ENCODE measurements around the gene PIP5K1C.

Gene PIP5K1C

GRCh38 chr19:3626473-3627350, 73.6 kb downstream of the PIP5K1C start, which contains the start of gene CACTIN:
Gene CACTIN (minus strand): TSS chr19:3626790. CDS start chr19:3626762, 28 bp downstream.
- DNase-seq (ENCODE audit: low spot score) = peak; percentile 99

GRCh38 chr19:3625996-3626472, 74.2 kb downstream of the PIP5K1C start:
- no peak for DNase-seq (ENCODE audit: low spot score)

GRCh38 chr19:3623716-3624115, 76.6 kb downstream of the PIP5K1C start:
- DNase-seq (ENCODE audit: low spot score) = no peak

DNA sequence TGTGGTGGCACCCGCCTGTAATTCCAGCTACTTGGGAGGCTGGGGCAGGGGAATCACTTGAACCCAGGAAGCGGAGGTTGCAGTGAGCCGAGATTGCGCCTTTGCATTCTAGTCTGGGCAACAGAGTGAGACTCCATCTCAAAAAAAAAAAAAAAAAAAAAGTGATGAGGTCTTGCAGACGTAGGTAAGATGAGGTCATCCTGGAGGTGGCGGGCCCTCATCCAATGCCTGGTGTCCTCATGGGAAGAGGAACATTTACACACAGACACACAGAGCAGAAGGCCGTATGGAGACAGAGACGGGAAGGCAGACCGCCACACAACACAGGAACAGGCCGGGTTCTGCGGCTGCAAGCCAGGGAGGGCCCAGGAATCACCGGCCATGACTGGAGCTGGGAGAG, 78.0 kb downstream of the PIP5K1C start:
- no peak for DNase-seq (ENCODE audit: low spot score)

DNA sequence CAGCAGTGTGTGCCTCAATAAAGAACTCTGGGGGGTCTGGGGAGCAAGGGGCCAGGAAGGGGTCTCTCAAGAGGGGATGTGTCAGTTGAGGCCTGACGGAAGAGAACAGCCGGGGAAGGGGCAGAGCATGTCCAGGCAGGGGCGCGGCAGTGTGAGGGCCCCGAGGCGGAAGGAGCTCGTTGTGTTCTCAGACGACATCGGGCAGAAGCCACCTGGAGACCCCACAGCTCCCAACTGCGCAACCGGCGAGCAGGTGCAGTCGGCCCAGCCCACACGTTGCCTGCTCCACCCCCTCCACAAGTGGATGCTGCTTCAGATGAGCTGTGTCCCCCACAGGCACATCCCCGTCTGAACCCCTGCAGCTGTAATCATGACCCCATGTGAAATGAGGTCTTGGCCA, 78.6 kb downstream of the PIP5K1C start:
- no peak for DNase-seq (ENCODE audit: low spot score)

DNA sequence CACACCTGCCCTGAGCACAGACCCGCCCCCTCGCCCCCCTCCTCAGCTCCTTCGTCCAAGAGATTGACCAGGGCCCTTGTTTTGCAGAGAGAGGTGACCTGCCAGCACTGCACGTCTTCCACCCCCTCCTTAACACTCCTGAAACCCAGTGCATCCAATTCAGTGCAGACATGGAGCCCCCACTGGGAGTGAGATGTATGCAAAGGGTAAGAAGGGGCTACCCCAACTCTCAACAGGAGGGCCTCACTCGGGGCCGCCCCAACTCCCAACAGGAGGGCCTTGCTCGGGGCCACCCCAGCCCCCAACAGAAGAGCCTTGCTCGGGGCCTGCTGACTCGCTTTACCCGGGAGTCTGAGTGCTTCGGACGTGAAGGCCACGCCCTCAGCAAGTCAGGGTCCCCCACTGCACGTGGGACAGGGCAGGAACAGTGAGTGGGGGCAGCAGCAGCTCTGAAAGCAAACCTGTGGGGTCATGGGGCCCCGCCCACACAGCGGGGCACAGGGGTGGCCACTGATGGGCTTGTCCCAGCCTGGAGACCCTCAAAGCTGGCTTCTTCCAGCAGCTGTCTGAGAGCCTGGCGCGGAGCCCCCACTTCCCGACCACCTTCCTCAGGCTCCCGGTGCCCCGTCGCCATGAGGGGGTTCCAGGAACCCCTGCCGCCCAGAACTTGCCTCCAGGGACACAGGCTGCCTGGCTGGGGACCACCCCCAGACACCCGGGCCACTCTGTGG, 79.3 kb downstream of the PIP5K1C start:
- no peak for DNase-seq (ENCODE audit: low spot score)

DNA sequence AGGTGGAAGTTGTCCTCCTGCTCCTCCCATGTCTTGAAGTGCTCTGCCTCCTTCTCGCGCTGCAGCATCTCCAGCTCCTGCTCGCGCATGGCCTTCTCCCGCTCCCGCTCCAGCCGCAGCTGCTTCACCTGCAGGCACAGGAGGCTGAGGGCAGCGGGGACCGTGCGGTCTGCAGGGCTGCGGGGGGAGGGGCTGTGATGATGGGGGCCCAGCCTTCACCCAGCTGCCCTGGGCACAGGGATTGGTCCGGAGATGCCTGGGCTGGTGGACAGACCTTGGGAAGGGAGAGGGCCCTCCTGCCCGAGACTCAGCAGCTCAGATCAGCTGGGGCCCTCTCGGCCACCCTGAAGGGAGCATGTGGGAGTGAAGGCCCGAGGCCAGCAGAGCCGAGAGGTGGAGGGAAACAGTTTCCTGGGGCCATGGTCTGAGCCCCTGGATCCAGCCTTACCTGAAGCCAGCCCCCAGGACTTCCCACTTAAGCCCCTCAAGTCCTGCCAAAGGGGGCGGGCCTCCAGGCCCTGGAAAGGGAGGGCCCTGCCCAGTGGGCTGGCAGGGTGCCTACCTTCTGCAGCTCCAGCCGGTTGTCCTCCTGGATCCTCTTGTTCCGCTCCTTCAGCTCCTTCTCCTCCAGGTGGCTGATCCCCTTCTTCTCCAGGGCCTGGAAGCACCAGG, 80.0 kb downstream of the PIP5K1C start:
- no peak for DNase-seq (ENCODE audit: low spot score)

DNA sequence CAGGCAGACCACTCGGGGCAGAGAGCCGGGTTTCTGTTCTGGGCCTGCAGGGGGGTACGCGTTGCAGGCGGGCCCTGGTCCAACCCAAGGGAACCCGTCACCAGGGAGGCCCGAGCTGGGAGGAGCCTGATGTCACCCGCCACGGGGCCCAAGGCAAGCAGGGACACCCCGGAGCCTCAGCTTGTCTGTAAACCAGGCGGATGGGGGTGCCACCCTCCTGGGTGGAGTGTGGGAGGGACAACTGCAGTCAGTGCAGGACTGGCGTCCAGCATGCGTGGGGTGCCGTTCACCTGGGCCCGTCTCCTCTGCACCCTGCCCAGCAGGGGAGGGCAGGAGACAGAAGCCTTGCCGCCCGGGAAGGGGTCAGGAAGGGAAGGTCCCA, 80.6 kb downstream of the PIP5K1C start:
- DNase-seq (ENCODE audit: low spot score) = no peak

- no peak for DNase-seq (ENCODE audit: low spot score)
These were observed 81.2 kb downstream of the PIP5K1C start for GRCh38 chr19:3618811-3619630.

DNA sequence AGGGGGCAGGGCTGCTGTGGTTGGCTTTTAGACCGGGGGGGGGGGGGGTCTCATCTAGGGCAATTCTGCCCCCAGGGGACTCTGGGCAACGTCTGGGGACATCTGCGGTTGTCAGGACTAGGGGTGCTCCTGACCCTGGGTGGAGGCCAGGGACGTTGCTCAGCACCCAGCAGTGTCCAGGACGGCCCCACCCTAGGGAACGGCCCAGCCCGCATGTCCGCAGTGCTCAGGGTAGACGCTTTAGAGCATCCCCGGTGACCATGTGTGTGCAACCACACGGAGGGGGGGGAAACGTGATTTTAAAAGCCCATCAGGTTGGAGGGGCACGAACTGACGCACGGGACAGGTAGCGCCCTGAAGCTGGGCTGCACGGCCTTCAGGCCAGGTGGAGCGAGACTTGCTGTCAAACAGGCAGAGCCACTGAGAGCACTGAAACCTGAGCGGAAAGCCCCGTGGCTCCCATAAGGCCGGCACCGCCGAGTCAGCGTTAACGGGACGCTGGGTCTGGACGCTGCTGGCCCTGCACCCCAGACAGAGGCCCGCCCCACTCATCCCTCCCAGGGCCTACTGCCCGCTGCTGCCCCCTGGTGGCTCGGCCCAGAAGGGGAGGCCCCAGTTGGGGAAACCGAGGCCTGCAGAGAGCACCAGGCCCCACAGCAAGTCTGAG, 82.0 kb downstream of the PIP5K1C start:
- DNase-seq (ENCODE audit: low spot score) = peak; percentile 27

DNA sequence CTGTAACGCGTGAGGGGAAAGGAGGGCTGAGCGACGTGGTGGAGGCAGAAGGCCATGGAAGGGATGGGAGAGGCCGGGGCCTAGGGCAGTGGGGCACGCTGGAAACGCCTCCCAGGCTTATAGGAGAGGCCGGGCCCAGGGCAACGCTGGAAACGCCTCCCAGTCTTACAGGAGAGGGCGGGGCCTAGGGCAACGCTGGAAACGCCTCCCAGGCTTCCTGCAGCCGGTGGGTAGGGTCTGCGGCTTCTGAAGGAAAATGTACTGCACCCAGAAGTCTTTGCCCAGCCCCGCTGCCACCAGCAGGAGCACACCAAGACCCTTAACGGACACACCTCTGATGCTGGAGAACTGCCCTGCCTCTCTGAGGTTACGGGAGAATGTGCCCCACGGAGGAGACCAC, 82.8 kb downstream of the PIP5K1C start:
- peak; percentile 28 for DNase-seq (ENCODE audit: low spot score)

DNA sequence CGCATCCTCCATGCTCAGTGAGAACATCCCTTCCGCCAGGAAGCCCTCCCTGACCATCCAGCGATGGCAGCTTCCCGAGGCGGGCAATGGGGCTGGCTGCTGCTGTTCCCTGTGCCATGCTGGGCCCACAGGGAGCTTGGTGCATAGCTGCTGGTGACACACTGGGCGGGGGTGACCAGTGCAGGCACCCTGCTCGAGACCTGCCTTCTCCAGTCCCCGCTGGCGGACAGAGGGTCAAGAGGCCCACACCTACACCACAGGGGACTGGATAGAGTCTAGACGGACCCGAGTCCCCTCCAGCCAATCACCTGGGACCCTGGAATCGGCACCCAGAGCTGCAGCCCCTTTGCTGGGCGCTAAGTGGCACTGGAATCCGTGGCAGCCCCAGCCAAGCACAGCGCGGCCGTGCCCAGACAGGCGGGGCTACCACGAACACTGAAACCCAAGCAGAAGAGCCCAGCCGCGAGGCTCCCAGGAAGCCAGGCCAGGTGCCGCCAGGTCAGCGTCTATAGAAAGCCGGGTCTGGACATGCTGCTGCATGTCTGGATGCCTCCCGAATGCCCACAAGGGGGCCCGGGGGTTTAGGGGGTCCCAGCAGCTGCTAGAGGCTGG, 84.6 kb downstream of the PIP5K1C start:
- no peak for DNase-seq (ENCODE audit: low spot score)

DNA sequence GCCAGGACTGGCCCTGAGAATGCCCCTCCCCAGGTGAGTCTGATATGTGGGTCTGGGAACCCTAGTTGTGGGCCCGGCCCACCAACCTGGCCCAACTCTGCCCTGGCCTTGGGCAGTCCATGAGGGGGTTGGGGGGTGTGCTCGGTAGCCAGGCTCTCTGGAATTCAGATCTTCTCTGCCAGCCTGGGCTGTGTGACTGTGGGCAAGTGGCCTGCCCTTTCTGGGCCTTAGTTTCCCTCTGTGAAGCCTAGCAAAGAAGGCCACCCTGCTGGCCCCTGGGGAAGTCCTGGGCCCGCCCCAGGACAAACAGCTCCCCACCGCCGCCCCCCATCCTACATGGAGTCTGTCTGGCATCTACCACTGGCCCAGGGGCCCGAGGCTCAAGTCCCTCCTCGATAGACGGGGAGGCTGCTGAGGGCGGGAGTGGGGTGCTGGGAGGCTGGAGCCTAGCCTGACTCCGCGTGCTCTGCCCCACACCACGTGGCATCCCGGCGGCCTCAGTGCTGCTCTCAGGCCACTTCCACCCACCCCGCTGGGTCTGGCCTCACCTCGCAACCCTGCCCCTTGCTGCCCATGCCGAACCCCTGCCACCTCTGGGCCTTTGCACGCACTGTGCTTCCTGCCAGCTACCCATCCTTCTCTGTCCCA, 85.3 kb downstream of the PIP5K1C start:
- DNase-seq (ENCODE audit: low spot score) = no peak

DNA sequence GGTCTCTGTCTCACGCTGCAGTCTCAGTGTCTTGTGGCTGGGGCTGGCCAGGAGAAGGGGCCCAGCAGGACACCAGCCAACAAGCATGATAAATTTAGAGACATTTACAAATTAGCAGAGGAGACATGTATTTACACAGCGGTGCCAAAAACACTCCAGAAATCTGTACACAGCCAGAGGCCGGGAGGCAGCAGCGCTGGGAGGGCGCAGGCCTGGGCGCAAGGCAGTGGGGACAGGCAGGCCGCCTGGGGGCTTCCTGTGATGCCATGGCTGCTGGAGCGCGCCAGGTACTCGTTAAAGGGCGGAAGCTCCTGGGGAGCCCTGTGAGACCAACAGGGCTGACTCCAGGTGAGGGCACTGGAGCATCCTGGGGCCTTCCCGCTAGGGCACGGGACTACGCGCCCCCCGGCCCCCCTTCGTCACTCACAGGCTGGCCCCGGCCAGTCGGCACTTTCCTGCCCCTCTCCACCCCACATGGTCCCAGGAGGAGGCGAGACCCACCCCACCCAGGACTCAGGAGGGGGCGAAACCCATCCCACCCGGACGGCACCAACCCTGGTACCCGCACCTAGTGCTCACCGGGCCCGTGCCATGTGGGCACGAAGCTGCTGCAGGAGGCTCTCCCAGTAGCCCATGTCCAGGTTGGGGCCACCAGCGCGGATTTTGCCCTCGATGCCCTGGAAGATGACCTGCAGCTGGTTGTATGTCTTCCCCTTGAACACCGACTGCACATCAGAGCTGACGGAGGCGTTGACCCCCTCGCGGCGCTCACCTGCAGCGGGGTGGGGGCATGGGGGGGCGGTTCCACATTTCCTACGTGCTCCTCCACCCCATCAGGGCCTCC, 86.2 kb downstream of the PIP5K1C start:
- no peak for DNase-seq (ENCODE audit: low spot score)

DNA sequence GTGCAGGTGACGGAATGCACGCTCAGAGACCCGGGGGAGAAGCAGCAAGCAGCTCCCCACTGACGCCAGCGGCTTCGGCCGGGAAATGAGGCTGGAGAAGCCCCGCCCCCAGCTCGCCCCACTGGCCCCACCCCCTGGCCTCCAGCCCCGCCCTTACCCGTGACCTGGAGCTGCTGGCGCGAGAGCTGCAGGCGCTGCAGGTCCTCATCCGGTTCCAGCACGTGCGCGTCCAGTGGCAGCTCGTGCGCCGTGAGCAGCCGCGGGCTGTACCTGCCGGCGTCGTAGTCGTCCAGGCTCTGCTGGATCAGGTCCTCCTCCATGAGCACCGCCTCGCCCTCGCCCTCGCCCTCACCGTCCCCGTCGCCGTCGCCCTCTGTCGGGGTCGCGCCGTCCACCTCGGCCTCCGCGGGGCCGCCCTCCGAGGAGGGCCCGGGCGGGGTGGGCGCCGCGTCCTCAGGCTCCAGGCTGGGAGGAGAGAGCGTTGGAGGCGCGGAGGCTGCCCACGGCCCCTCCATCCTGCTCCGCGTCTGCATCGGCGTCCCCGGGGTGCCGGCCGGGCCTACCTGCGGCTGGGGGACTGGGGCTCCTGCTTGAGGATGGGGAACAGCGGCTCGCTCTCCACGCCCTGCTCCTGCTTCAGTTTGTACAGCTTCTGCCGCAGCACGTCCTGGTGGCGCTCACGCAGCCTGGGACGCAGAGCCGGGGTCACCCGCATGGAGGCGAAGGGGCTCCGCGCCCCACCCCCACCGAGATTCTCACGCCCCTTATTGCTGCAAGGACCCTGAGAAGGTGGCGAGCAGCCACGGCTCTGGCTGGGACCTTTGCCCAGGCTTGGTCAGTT, 87.1 kb downstream of the PIP5K1C start:
- DNase-seq (ENCODE audit: low spot score) = no peak

- DNase-seq (ENCODE audit: low spot score) = no peak
These were observed 87.9 kb downstream of the PIP5K1C start for GRCh38 chr19:3612330-3612729.

- DNase-seq (ENCODE audit: low spot score) = no peak
These were observed 88.4 kb downstream of the PIP5K1C start for GRCh38 chr19:3611841-3612240.

Data from CD4-positive, alpha-beta T cell treated with Interleukin-6 at 100 ng/mL for 8 hours (primary cell).